HG03378 (cell line): ENCODE results near the gene PEAR1.

Experiments used
- ATAC-seq: cut with Tn5 transposase; IDR thresholded peaks from one replicate; pipeline ENCODE4 v1.9.1; 2021; ENCODE audit warnings: mild to moderate bottlenecking, moderate library complexity; ENCODE audit not compliant: unreplicated experiment

The PEAR1 gene

GRCh38 chr1:156958247-156958714 lies 64.8 kb downstream of the PEAR1 start:
- ATAC-seq = no peak

DNA sequence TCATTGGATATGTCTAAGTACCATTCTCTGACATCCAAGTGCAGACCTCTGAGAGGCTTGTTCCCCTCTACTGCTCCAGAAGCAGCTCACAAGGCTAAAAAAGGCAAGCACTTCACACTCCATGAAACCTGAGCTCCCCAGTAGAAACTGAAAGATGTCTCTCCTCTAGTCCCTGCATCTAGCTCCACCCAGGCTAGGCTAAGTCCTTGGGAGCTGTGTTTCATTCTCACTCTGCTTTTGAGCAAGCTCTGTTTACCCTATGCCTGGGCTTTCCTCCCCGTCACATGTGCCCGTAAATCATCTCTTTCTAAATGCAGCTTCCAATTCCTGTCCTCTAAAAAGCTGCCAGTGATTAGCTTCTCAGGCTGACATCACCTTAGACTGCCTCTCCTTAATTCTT lies 65.9 kb downstream of the PEAR1 start:
- ATAC-seq = no peak

DNA sequence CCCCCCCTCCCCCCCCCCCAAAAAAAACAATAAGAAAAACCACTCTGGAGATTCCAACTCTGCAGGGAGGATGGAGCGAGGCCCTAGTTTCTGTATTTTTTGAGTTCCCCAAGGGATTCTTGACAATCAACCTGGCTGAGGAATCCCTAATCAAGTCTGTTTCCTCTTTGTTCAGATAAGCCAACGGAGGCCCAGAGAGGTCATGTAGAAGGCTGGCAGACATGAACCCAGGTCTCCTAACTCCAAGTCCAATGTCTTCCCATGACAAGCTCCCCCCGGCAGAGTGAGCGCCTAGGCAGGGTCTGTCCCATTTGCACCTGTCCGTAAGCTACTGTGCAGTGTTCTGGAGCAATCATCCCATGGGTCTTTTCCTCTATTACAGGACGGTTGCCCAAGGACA lies 66.4 kb downstream of the PEAR1 start:
- ATAC-seq = no peak

DNA sequence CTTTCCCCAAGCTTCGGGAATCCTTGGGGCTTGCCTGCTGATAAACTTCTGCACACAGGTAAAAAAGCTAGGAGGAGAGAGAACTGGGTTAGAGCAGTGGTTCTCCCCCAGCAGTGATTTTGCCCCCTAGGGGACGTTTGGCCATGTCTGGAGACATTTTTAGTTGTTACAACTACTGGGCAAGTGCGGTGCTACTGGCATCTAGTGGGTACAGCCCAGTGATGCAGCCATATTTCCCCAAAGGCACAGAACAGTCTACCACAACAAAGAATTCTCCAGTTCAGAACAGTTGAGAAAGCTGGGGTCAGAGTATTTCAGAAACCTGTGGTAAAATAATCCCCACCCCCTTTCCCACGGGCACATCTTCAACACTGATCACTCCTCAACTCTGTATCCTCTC lies 68.2 kb downstream of the PEAR1 start:
- no peak for ATAC-seq

DNA sequence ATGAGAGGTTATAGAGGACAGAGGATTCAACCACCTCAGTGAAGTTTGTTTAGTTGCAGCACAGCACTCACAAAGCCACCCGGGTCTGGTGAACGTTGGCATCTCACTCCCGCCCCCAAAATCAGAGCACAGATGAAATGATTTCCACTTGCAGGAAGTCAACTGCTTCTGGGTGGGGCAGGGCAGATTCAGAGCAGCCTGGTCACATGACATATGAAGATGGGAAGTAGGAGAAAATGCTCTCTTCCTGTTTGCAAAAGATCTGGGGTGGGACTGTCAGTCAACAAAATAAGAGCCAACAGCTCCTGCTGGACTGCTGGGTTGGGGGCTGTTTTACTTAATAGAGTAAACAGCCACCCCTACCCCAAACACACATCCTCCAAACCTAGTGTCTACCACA lies 70.1 kb downstream of the PEAR1 start:
- no peak for ATAC-seq

DNA sequence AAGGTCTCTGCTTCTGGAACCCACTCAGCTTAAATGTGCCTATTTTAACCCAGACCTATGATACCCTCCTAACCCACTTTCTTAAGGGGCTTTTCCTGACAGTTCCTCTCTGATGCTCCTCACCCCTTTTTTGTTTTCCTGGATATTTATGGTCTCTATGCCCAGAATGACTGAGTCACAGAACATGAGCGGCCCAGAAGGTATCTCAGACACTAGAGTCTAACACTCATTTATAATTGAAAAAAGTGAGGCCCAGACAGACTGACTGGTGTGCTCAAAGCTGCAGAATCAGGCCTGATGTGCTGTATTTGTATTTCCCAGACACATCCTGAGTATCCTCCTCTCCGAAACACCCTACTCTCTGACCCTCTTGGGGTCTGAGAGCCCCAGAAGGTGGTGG lies 70.9 kb downstream of the PEAR1 start:
- no peak for ATAC-seq
